GM12801 (cell line): ENCODE results near the gene PTPMT1.

Experiments
- CTCF ChIP-seq: IDR thresholded peaks from one replicate; pipeline ENCODE4 v1.5.1; 2011; ENCODE audit warnings: control low read depth; ENCODE audit not compliant: insufficient read length; ENCODE audit errors: extremely low read depth

PTPMT1 gene

GRCh38 chr11:47589977-47590861 lies 24.8 kb downstream of the PTPMT1 start:
- no peak for TF ChIP-seq CTCF

- TF ChIP-seq CTCF = no peak
These were observed 26.4 kb downstream of the PTPMT1 start for GRCh38 chr11:47591764-47592163.

- TF ChIP-seq CTCF = no peak
These were observed 26.9 kb downstream of the PTPMT1 start for GRCh38 chr11:47592251-47592650.

- no peak for TF ChIP-seq CTCF
These were observed 27.6 kb downstream of the PTPMT1 start for GRCh38 chr11:47592970-47593369.

- no peak for TF ChIP-seq CTCF
These were observed 28.1 kb downstream of the PTPMT1 start for GRCh38 chr11:47593492-47593933.

- TF ChIP-seq CTCF = no peak
These were observed 28.8 kb downstream of the PTPMT1 start, which contains the start of gene C1QTNF4 for GRCh38 chr11:47593934-47594855. Gene C1QTNF4, minus strand, starts transcription at chr11:47594411. Its CDS starts 3,601 bp downstream, at chr11:47590810.

GRCh38 chr11:47595029-47595428 lies 29.6 kb downstream of the PTPMT1 start:
- TF ChIP-seq CTCF = no peak
